HL-60 (cell line): ENCODE data around the gene LENG9.

Experiments
- DNase-seq, 2 experiments: peaks; one replicate each; pipeline ENCODE4 v3.0.0-alpha.2; 2010 to 2020; ENCODE audit warnings: low read depth in 1 of 2, low spot score in 1 of 2
- H3K27ac ChIP-seq: fragments of 250-450 bp; sonication (Bioruptor Pico); replicated peaks from 2 replicates; pipeline ENCODE4 v1.5.1; 2020; ENCODE audit warnings: mild to moderate bottlenecking, moderate library complexity
- H3K27me3 ChIP-seq: fragments of 250-450 bp; sonication (Bioruptor Pico); 2 replicates; pipeline ENCODE4 v1.5.1; 2021; ENCODE audit warnings: mild to moderate bottlenecking, moderate library complexity; ENCODE audit not compliant: insufficient read depth, poor library complexity, severe bottlenecking
- H3K4me3 ChIP-seq: replicated peaks from 2 replicates; pipeline ENCODE4 v1.5.1; 2011; ENCODE audit warnings: mild to moderate bottlenecking, control low read depth, low read length; ENCODE audit not compliant: insufficient read depth
- CTCF ChIP-seq: IDR thresholded peaks from one replicate; pipeline ENCODE4 v1.5.1; 2011; ENCODE audit warnings: low read length, control low read depth, inconsistent platforms; ENCODE audit not compliant: insufficient read depth
- GABPA ChIP-seq: IDR thresholded peaks from 2 replicates; pipeline ENCODE4 v1.6.1; 2012; ENCODE audit warnings: low read depth
- POLR2AphosphoS5 ChIP-seq: IDR thresholded peaks from 2 replicates; pipeline ENCODE4 v1.6.1; 2012; ENCODE audit warnings: low read depth
- REST ChIP-seq: IDR thresholded peaks from 2 replicates; pipeline ENCODE4 v1.6.1; 2012; ENCODE audit warnings: low read depth; ENCODE audit not compliant: insufficient replicate concordance
- SPI1 ChIP-seq: IDR thresholded peaks from 2 replicates; pipeline ENCODE4 v1.6.1; 2012; ENCODE audit warnings: low read depth, mild to moderate bottlenecking, borderline replicate concordance

The LENG9 gene

GRCh38 chr19:54473892-54474372, 10.4 kb upstream of the LENG9 start:
- no peak for DNase-seq
- Histone ChIP-seq H3K27me3 (peaks cover 58% of the 10 kb centered on the region), H3K27ac (no peak overlapping the region), H3K4me3 (no peak overlapping the region)
- TF ChIP-seq GABPA (no peak), POLR2AphosphoS5 (no peak), SPI1 (no peak), REST (no peak), CTCF (no peak)

- TF ChIP-seq GABPA (no peak), SPI1 (no peak), CTCF (no peak), REST (no peak), POLR2AphosphoS5 (no peak)
- H3K4me3 ChIP-seq = no peak within 1 kb of the TSS
- no peak within 1 kb of the TSS for H3K27ac ChIP-seq
- no peak for DNase-seq
- peaks cover 58% of the 10 kb centered on the region for H3K27me3 ChIP-seq
Measured at GRCh38 chr19:54473071-54473891, 9.7 kb upstream of the LENG9 start, which contains the start of gene CDC42EP5. CDC42EP5 (minus strand) TSS chr19:54473296; CDS start chr19:54465547, 7,749 bp downstream.

GRCh38 chr19:54470991-54471782, 7.6 kb upstream of the LENG9 start:
- Histone ChIP-seq H3K27ac (no peak overlapping the region), H3K27me3 (peaks cover 55% of the 10 kb centered on the region), H3K4me3 (no peak overlapping the region; the same call in 1 of the 2 replicates)
- TF ChIP-seq POLR2AphosphoS5 = no peak
- no peak for TF ChIP-seq SPI1
- no peak for TF ChIP-seq REST
- no peak for TF ChIP-seq GABPA
- no peak for TF ChIP-seq CTCF
- no peak for DNase-seq
